Measurements from ENCODE around the gene FLVCR2. TPM values are rescaled to one million over a fixed set of nuclear protein-coding genes. Genes with fewer than 3 reads are reported as not detected.

The FLVCR2 gene, protein sequence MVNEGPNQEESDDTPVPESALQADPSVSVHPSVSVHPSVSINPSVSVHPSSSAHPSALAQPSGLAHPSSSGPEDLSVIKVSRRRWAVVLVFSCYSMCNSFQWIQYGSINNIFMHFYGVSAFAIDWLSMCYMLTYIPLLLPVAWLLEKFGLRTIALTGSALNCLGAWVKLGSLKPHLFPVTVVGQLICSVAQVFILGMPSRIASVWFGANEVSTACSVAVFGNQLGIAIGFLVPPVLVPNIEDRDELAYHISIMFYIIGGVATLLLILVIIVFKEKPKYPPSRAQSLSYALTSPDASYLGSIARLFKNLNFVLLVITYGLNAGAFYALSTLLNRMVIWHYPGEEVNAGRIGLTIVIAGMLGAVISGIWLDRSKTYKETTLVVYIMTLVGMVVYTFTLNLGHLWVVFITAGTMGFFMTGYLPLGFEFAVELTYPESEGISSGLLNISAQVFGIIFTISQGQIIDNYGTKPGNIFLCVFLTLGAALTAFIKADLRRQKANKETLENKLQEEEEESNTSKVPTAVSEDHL
- 5.3 and 5.6 TPM in 2 replicates for total RNA-seq

DNA sequence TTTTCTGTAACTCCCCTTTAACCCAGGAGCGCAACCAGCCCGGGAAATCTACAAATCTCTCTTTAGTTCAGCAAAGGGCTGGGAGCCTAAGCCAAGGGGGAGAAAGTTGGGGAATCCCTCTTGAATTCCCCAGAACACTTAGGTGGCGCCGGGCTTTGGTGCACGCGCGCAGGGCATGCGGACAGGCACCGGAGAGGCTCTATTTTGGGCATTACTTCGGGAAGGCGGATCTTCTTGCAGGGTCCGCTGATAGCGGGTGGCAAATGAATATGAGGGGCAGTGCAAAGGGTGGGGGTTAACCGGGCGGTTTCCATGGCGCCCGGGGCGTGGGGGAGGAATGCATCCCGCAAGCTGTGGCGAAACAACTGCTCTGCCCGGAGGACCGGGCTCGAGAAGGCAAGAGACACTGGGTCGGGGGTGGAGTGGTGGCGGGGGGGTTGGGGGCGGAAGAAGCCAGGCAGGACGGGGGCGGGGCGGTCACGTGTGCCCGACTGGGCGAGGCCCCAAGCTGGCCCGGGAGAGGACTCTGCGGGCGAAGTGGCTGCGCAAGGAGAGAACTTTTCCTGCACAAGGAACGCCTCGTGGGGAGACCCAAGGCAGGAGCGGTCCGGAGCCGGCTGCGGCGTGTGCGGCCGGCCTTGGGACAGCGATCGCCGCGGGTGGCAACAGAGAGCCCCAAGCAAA is at the start of gene FLVCR2:
FLVCR2 (plus strand) TSS at position 519 of the 684 bp plus-strand sequence. CDS start 353 bp downstream, outside the sequence.

DNA sequence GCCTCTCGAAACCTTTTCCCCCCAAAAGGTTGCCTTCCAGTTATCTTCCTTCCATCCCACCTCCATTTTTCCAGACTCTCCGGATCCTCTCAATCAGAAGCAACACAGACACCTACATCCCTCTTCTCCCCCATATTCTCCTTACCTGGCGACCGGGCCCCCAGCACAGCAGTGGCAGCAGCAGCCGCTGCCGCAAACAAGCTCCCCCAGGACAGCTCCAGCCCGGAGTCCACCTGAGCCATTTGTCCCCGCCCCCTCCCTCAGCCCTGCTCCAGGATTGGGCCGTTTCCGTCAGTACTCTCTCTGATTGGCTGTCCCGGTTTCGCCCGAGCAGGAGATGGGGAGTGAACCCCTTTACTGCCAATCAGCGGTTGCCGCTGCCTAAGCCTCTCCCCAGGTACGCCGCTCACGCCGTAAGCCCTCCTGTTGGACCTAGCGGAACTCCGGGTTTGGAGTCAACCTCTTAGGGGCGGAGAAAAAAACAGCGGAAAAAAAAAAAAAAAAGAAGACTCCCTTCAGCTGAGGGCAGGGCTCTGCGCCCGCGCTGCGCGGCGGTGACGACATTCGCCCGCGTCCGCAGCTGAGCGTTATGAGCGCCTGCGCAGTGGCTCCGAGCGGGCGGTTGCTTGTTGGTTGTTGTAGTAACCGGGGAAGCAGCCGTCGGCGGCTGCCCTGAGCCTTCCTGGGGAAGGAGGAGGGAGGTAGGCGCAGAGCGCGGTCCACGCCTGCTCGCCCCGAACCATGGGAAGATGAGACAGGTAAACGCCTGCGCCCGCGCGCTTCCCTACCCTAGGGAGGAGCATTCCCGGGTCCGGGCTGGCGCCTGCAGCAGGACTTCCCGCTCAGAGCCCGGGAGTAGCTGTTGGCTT is 82.4 kb downstream of the FLVCR2 start, which contains the start of the genes ERG28 and TTLL5:
ERG28 (minus strand) TSS at position 247 of the 869 bp plus-strand sequence. CDS start 3,374 bp downstream, outside the sequence.
TTLL5 (plus strand) TSS at position 617 of the 869 bp plus-strand sequence. CDS start 1,904 bp downstream, outside the sequence.

Small RNA genes within 50 kb of the gene (small RNA-seq; reads per million reads assigned to genes)
- gene RNA5SP387: 0.24 reads per million

Other genes with a start within 250 kb of the FLVCR2 start
- 7.9 and 13.7 TPM in 2 replicates for gene JDP2, start 150.6 kb upstream of the FLVCR2 start, total RNA-seq
- gene BATF, start 56.2 kb upstream of the FLVCR2 start, total RNA-seq: 2.5 and 2.9 TPM in 2 replicates
- gene ERG28, start 82.3 kb downstream of the FLVCR2 start, total RNA-seq: 7.8 and 11.8 TPM in 2 replicates
- gene TTLL5, start 82.6 kb downstream of the FLVCR2 start, total RNA-seq: 56.2 and 69.0 TPM in 2 replicates

All from vein endothelial cell (primary cell).